ENCODE measurements around the gene ZNF84.

The ZNF84 gene

GRCh38 chr12:133037207-133038005, at the start of gene ZNF84:
ZNF84 (plus strand) TSS chr12:133037509; CDS start chr12:133041468, 3,959 bp downstream.
- DNase-seq (ENCODE audit: low read depth): peak; percentile 98

DNA sequence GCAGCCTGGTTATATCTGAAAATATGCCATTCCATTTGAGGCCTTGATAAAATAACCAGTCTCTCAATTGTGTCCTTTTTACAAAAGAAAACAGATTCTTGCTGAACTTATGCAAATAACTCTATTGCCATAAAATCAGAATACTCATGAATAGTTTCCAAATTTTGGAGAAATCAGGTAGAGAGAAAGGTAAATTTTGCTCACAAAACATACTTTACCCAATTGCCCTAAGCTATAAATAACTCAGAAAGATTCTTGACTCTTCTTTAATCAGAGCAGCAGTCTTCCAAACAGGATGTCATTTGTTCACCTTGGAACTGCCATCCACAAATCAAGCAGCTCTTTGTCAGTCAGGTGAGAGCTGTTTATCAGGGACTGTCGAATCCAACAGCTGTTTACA, 38.6 kb upstream of the ZNF84 start:
- no peak for DNase-seq (ENCODE audit: low read depth)

DNA sequence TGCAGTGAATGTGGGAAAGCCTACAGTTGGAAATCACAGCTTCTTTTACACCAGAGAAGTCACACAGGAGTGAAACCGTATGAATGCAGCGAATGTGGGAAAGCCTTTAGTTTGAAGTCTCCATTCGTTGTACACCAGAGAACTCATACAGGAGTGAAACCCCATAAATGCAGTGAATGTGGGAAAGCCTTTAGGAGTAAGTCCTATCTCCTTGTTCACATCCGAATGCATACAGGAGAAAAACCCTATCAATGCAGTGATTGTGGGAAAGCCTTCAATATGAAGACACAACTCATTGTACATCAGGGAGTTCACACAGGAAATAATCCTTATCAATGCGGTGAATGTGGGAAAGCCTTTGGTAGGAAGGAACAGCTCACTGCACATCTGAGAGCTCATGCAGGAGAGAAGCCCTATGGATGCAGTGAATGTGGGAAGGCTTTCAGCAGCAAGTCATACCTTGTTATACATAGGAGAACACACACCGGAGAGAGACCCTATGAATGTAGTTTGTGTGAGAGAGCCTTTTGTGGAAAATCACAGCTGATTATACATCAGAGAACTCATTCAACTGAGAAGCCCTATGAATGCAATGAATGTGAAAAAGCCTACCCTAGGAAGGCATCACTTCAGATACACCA, 26.5 kb upstream of the ZNF84 start:
- DNase-seq (ENCODE audit: low read depth): peak; percentile 2

GRCh38 chr12:133023566-133023965, 13.7 kb upstream of the ZNF84 start:
- no peak for DNase-seq (ENCODE audit: low read depth)

DNA sequence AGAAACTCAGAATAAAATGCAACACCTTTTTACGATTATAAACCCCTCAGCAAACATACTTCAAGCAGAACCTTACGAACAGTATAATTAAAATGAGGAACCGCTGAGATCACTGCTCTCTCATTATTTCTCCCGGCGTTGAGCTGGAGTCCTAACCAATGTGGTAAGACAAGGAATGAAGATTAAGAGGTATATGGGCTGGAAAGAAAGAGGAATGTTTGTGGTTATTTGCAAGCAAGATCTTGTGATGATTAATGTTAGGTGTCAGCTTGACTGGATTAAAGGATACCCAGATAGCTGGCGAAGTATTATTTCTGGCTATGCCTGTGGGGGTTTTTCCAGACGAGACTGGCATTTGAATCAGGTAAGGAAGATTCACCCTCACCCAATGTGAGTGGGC, 10.3 kb upstream of the ZNF84 start:
- DNase-seq (ENCODE audit: low read depth): peak; percentile 9

GRCh38 chr12:133038118-133038709, 905 bp downstream of the ZNF84 start:
- no peak for DNase-seq (ENCODE audit: low read depth)

DNA sequence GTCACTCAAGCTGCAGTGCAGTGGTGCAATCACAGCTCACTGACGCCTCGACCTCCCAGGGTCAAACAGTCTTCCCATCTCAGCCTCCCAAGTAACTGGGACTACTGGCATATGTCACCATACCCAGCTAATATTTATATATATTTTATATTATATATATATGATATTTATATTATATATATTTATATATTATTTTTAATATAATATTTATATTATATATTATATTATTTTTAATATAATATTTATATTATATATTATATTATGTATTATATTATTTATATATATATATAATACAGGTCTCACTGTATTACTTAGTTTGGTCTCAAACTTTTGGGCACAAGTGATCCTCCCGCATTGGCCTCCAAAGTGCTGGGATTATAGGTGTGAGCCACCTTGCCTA, 9.4 kb downstream of the ZNF84 start:
- DNase-seq (ENCODE audit: low read depth): no peak

DNA sequence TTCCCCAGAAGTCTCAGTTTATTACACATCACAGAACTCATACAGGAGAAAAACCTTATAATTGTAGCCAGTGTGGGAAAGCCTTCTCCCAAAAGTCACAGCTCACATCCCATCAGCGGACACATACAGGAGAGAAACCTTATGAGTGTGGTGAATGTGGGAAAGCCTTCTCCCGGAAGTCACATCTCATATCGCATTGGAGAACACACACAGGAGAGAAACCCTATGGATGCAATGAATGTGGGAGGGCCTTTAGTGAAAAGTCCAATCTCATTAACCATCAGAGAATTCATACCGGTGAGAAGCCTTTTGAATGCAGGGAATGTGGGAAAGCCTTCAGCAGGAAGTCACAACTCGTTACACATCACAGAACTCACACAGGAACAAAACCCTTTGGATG, 20.1 kb downstream of the ZNF84 start:
- DNase-seq (ENCODE audit: low read depth): peak; percentile 3

GRCh38 chr12:133058203-133059113, 21.1 kb downstream of the ZNF84 start:
- DNase-seq (ENCODE audit: low read depth): peak; percentile 10

DNA sequence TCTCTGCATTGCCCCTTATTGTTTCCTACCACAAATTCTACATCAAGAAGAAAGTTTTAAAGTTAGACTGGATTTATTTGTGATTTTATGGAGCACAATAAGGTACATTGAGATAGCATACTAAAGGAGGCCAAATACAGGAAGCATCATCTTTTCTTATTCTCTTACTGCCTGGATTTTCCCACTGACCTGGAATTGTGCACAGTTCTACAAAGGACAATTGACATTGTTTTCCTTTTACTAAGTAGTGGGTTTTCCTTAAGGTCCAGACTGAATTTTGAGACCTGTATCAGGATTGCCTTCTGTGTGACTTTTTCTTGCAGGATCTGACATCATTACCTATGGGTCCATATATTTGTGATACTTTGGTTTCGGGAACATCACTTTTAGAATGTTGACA, 24.6 kb downstream of the ZNF84 start:
- DNase-seq (ENCODE audit: low read depth): no peak

DNA sequence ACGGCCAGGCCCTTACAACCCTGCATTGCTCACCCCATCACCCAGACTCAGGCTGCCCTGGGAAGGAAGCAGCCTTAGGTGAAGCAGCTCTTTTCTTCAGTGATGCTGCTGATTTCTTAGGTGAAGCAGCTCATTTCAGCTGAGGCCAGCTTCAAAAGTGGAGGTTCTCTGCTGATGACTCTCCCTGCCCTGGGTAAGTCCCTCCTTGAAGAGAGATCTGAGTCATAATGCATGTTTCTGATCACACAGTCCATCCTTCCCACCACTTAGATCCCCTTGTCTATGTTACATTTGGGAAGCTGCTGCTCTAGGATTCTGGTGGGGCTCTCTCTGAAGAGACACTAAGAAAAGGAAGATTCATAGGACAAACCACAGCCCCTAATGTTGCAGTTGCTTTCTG, 26.2 kb downstream of the ZNF84 start:
- DNase-seq (ENCODE audit: low read depth): no peak

GRCh38 chr12:133073836-133074235, 36.5 kb downstream of the ZNF84 start:
- DNase-seq (ENCODE audit: low read depth): no peak

- peak; percentile 99 for DNase-seq (ENCODE audit: low read depth)
Observed at GRCh38 chr12:133080026-133080367, 42.7 kb downstream of the ZNF84 start.

DNA sequence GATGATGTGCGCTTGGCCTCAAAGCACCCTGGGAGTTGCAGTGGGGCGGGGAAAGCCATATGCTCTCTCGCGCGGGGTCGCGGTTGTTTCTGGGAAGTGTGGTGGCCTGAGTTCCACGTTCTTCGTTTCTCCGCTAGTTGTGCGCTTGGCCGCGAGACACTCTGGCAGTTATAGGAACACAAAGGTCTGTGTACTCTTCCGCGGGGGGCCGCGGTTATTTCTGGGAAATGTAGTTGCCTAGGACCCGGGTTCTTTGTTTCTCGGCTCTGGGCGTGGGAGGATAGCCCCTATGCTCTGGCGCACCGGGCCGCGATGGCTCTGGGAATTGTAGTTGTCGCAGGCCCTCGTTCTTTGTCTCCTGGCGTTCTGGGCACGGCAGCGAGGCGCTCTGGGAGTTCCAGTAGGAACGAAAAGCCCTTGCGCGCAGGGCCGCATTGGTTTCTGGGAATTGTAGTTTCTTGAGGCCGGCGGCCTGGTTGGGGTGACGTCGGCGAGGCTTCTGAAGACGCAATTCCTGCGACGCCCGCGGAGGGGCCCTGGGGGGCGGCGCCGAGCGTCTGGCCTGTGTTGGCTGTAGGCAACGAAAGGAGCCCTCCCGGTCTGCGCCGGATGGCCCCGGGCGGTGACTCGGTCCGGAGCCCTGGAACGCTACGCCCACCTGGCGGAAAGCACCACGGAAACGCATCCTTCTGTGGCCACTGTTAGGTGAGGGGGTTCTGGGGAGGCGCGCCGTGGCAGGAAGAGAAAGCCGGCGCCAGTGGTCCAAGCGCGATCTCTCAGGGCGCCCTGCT, 43.3 kb downstream of the ZNF84 start, which contains the start of gene ZNF140:
Gene ZNF140, plus strand, starts transcription at position 556 of the 791 bp plus-strand sequence. CDS start 398 bp downstream, outside the sequence.
- DNase-seq (ENCODE audit: low read depth): peak; percentile 95

DNA sequence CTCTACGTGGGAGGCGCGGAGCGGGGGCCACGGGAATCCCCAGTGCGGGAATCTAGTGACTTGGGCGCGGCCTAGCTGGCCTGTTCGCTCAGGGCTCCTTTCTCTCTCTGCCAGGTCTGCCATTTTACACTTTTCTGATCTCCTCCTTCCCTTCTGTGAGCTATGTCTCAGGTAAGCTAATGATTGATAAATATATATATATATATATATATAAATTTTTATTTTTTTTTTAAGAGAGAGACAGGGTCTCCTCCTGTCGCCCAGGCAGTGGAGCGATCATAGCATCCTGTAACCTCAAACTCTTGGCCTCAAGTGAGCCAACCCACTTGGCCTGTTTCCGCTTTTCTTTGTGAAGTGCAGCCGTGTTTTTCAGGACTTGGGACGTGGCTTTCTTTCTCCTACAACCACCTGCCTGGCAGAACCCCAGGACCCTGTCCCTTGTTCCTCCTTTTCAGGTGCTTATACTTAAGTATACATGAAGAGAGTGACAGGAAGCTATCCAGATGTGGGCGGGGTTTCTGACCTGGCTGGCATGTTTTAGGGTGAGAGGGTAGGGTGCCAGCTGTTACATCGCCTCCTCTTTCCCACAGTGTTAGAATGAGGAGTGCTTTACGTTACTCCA, 44.0 kb downstream of the ZNF84 start:
- DNase-seq (ENCODE audit: low read depth): no peak

- DNase-seq (ENCODE audit: low read depth): no peak
Observed at GRCh38 chr12:133083345-133083744, 46.0 kb downstream of the ZNF84 start.

DNA sequence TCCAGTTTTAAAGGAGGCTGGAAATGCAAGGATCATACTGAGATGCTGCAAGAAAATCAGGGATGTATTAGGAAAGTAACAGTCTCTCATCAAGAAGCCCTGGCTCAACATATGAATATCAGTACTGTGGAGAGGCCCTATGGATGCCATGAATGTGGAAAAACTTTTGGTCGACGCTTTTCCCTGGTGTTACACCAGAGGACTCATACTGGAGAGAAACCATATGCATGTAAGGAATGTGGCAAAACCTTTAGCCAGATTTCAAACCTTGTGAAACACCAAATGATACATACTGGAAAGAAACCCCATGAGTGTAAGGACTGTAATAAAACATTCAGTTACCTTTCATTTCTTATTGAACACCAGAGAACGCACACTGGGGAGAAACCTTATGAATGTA, 68.3 kb downstream of the ZNF84 start:
- DNase-seq (ENCODE audit: low read depth): no peak

DNA sequence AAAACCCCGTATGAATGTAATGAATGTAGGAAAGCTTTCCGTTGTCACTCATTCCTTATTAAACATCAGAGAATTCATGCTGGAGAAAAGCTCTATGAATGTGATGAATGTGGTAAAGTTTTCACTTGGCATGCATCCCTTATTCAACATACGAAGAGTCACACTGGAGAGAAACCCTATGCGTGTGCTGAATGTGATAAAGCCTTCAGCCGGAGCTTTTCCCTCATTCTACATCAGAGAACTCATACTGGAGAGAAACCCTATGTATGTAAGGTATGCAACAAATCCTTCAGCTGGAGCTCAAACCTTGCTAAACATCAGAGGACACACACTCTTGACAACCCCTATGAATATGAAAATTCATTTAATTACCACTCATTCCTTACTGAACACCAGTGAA, 68.9 kb downstream of the ZNF84 start:
- DNase-seq (ENCODE audit: low read depth): peak; percentile 14

GRCh38 chr12:133107121-133107520, 69.8 kb downstream of the ZNF84 start:
- DNase-seq (ENCODE audit: low read depth): no peak

DNA sequence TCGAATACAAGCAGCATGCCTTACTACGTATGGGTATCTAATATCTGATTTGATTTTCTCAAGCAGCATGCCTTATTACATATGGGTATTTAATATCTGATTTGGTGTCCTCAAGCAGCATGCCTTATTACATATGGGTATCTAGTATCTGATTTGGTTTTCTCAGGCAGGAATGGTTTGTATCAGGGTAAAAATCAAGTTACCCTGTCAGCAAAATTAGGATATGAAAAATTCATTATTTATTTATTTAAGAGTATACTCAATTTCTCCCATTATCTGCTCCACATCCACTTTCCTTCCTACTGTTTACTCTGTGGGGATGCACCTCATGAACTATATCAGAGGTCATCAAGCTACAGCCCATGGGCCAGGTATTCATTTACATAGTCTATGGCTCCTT, 70.8 kb downstream of the ZNF84 start:
- DNase-seq (ENCODE audit: low read depth): no peak

All from EH (cell line).